Left lung (tissue), 10 donors: ENCODE data around the gene SH3PXD2A. TPM values are rescaled to one million over a fixed set of nuclear protein-coding genes. Genes with fewer than 3 reads are reported as not detected.

Source experiments
- ATAC-seq: fragments of 200-7000 bp; cut with Tn5 transposase; one replicate; pipeline ENCODE4 v1.9.1; 2020; ENCODE audit warnings: moderate library complexity
- DNase-seq, 4 donors: peaks; one replicate each; pipeline ENCODE4 v3.0.0-alpha.2; 2013 to 2020
- H3K27ac ChIP-seq, 2 donors: fragments of 200-600 bp; sonication (generic) in 1 of 2; one replicate each; pipeline versions ENCODE4 v1.5.0 to v1.8.0; 2020 to 2021
- H3K27me3 ChIP-seq, 2 donors: fragments of 200-600 bp; sonication (generic) in 1 of 2; one replicate each; pipeline versions ENCODE4 v1.5.0 to v1.8.0; 2020 to 2021
- H3K36me3 ChIP-seq, 2 donors: fragments of 200-600 bp; sonication (generic) in 1 of 2; one replicate each; pipeline versions ENCODE4 v1.5.0 to v1.8.0; 2020 to 2021
- H3K4me1 ChIP-seq, 2 donors: fragments of 200-600 bp; one replicate each; pipeline ENCODE4 v1.8.0; 2021
- H3K4me3 ChIP-seq, 2 donors: fragments of 200-600 bp; sonication (generic) in 1 of 2; one replicate each; pipeline versions ENCODE4 v1.5.0 to v1.8.0; 2020 to 2021; ENCODE audit warnings: mild to moderate bottlenecking in 1 of 2
- H3K9me3 ChIP-seq, 2 donors: fragments of 200-600 bp; sonication (generic) in 1 of 2; one replicate each; pipeline versions ENCODE4 v1.5.0 to v1.8.0; 2020 to 2021
- intact Hi-C, 2 donors: fragments of 100-400 bp; cut with DNase I; formaldehyde crosslinking; loops; one replicate each; pipeline versions ENCODE4 v1.11.2 to v1.14.2; 2022
- polyA plus RNA-seq, 6 donors: library from polyadenylated mRNA; unstranded; fragments of 120-200 nt; gene quantifications; one replicate each; pipeline ENCODE4 v1.2.1, GENCODE V29; 2013; ENCODE audit not compliant: insufficient read length in 6 of 6
- total RNA-seq, 2 donors: library from RNA; stranded (reverse); fragmentation: NEBNext Ultra II Directional; extraction: Animal tissue kit (Norgen Biotek cat#: 25700); gene quantifications; one replicate each; pipeline ENCODE4 v1.2.1, GENCODE V29; 2021
- TF ChIP-seq, protein P1 (sequence below), 2 donors: fragments of 200-600 bp; sonication (generic) in 1 of 2; IDR thresholded peaks; one replicate each; pipeline versions ENCODE4 v1.5.0 to v1.8.0; 2021; ENCODE audit warnings: antibody characterized with exemption in 2 of 2
- donor health status: DM: no; HTN: yes; CAD: no.
- donor health status: DM: no; HTN: no; CAD: no.

SH3PXD2A gene
- total and polyA plus RNA-seq, 8 donors: 44.8 to 117 (median 91.7) TPM

- Histone ChIP-seq H3K4me1 (peaks cover 19 to 33% of the 10 kb centered on the region in 2 donors), H3K9me3 (no peaks in the 10 kb centered on the region), H3K36me3 (peaks cover 0 to 24% of the 10 kb centered on the region in 2 donors), H3K27me3 (no peaks in the 10 kb centered on the region), H3K27ac (no peak overlapping the region), H3K4me3 (no peak overlapping the region)
- TF ChIP-seq, protein P1, sequence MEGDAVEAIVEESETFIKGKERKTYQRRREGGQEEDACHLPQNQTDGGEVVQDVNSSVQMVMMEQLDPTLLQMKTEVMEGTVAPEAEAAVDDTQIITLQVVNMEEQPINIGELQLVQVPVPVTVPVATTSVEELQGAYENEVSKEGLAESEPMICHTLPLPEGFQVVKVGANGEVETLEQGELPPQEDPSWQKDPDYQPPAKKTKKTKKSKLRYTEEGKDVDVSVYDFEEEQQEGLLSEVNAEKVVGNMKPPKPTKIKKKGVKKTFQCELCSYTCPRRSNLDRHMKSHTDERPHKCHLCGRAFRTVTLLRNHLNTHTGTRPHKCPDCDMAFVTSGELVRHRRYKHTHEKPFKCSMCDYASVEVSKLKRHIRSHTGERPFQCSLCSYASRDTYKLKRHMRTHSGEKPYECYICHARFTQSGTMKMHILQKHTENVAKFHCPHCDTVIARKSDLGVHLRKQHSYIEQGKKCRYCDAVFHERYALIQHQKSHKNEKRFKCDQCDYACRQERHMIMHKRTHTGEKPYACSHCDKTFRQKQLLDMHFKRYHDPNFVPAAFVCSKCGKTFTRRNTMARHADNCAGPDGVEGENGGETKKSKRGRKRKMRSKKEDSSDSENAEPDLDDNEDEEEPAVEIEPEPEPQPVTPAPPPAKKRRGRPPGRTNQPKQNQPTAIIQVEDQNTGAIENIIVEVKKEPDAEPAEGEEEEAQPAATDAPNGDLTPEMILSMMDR (IDR thresholded peaks at IDR 0.05): no peak
- DNase-seq: no peak
- ATAC-seq: no peak
- intact Hi-C loops: no loop called here
These were observed 200.5 kb downstream of the SH3PXD2A start for GRCh38 chr10:103654925-103655324.

DNA sequence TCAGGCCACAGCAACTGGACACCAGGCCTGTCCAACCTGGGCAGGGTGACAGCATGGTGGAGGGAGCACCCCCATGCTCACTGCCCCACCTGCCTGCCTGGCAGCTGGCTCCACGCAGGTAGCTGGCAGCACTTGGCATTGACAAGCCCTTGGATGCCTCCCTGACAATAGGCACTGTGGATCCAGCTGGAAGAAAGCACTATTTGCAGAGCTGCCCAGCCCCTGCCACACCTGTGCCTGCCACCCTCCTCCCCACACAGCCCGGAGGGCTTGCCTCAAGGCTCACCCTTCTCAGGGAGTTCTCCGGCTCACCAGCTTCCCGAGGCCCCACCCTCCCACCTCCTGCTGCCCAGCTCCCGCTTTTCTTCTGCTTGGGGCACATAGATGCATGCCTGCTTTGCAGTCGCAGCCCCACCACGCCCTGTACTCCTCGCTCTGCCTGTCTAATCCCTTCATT lies 201.8 kb downstream of the SH3PXD2A start:
- DNase-seq (peak in 1 of 4 donors; percentile 46), ATAC-seq (peak; percentile 62)
- peaks cover 0 to 19% of the 10 kb centered on the region in 2 donors for H3K36me3 ChIP-seq
- H3K9me3 ChIP-seq: no peaks in the 10 kb centered on the region
- H3K27ac ChIP-seq: peak overlapping the region in 1 of 2 donors; percentile 53
- no peaks in the 10 kb centered on the region for H3K27me3 ChIP-seq
- intact Hi-C loops: no loop called here
- H3K4me3 ChIP-seq: no peak overlapping the region
- peaks cover 31% of the 10 kb centered on the region in 2 donors for H3K4me1 ChIP-seq
- TF ChIP-seq, protein P1 (IDR thresholded peaks at IDR 0.05): no peak

GRCh38 chr10:103652599-103653281 lies 202.6 kb downstream of the SH3PXD2A start:
- ATAC-seq (peak; percentile 55), DNase-seq (peak in 1 of 4 donors; percentile 67)
- intact Hi-C loops: no loop called here
- TF ChIP-seq, protein P1 (IDR thresholded peaks at IDR 0.05): no peak
- peak overlapping the region; percentile 41 to 53 for H3K27ac ChIP-seq
- no peaks in the 10 kb centered on the region for H3K27me3 ChIP-seq
- H3K4me1 ChIP-seq: peaks cover 31% of the 10 kb centered on the region in 2 donors
- no peak overlapping the region for H3K4me3 ChIP-seq
- no peaks in the 10 kb centered on the region for H3K9me3 ChIP-seq
- H3K36me3 ChIP-seq: peaks cover 0 to 12% of the 10 kb centered on the region in 2 donors

DNA sequence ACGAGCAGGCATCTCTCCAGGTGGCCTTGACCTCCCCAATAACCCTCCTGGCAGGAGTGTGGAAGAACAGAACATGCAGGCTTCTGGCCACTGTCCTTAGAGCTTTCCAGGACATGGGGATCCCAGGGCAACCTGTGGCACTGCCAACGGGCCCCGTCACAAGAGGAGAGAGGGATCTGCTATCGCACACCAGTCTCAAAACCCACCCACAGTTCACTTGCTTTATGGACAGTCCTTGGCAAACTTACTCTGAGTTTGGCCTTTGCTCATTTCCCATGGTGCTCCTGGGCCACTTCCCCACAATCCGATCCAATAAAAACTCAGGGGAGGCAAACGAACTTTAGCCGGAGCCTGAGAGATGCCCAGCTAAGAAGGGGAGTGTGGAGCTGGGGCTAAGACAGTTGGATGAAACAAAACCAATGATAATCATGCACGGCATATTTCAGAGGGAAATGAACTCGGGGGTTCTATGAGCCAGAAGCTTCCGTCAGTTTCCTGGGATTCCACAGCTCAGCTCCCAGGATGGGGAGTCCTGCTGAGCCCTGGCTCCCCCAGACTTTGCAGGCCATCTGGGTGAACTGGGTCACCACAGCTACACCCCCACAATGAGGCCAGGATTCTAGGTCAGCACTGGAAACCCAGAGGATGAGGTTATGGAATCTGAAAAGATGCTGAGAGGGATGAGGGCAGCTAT lies 203.4 kb downstream of the SH3PXD2A start:
- Histone ChIP-seq H3K4me3 (no peak overlapping the region), H3K27me3 (no peaks in the 10 kb centered on the region), H3K4me1 (peaks cover 31% of the 10 kb centered on the region in 2 donors), H3K27ac (peak overlapping the region in 1 of 2 donors; percentile 53), H3K36me3 (peaks cover 0 to 10% of the 10 kb centered on the region in 2 donors), H3K9me3 (no peaks in the 10 kb centered on the region)
- TF ChIP-seq, protein P1 (IDR thresholded peaks at IDR 0.05): no peak
- no peak for ATAC-seq
- intact Hi-C loops: no loop called here
- no peak for DNase-seq

DNA sequence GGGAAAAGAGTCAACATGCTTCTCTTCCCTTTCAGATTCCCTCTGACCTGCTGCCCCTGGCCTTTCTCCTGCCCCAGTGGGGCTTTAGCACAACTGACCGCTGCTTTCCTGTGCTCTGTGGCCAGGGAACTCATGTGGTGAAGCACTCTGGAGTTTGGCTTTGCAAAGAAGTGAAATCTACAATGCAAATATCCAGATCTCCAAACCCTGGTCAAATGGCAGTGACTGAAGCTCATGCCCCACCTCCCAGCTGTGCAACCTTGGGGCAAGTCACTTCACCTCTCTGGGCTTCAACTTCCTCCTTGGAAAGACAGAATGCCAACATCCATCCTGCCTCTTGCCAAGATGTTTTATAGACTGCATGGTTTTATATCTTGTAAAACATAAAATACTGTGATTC lies 204.0 kb downstream of the SH3PXD2A start:
- DNase-seq: no peak
- no peaks in the 10 kb centered on the region for H3K9me3 ChIP-seq
- no peak overlapping the region for H3K4me3 ChIP-seq
- no peaks in the 10 kb centered on the region for H3K27me3 ChIP-seq
- TF ChIP-seq, protein P1 (IDR thresholded peaks at IDR 0.05): no peak
- H3K27ac ChIP-seq: no peak overlapping the region
- ATAC-seq: no peak
- peaks cover 31% of the 10 kb centered on the region in 2 donors for H3K4me1 ChIP-seq
- intact Hi-C loops: no loop called here
- peaks cover 0 to 6% of the 10 kb centered on the region in 2 donors for H3K36me3 ChIP-seq
